Ishikawa (cell line): ENCODE data around the gene PROSER1.

Experiments
- CEBPB ChIP-seq: IDR thresholded peaks from 2 replicates; pipeline ENCODE4 v1.6.1; 2012
- CREB1 ChIP-seq: IDR thresholded peaks from 2 replicates; pipeline ENCODE4 v1.6.1; 2012; ENCODE audit warnings: low read depth
- EGR1 ChIP-seq: IDR thresholded peaks from 2 replicates; pipeline ENCODE4 v1.6.1; 2012
- EP300 ChIP-seq: IDR thresholded peaks from 2 replicates; pipeline ENCODE4 v1.6.1; 2012; ENCODE audit warnings: borderline replicate concordance
- FOXM1 ChIP-seq: IDR thresholded peaks from 2 replicates; pipeline ENCODE4 v1.6.1; 2012; ENCODE audit warnings: low read depth, borderline replicate concordance
- NFIC ChIP-seq: IDR thresholded peaks from 2 replicates; pipeline ENCODE4 v1.6.1; 2012
- RAD21 ChIP-seq: IDR thresholded peaks from 2 replicates; pipeline ENCODE4 v1.6.1; 2012; ENCODE audit warnings: low read depth
- TAF1 ChIP-seq: IDR thresholded peaks from 2 replicates; pipeline ENCODE4 v1.6.1; 2012; ENCODE audit warnings: low read depth, mild to moderate bottlenecking
- TCF12 ChIP-seq: IDR thresholded peaks from 2 replicates; pipeline ENCODE4 v1.6.1; 2012; ENCODE audit warnings: low read depth
- TEAD4 ChIP-seq: IDR thresholded peaks from 2 replicates; pipeline ENCODE4 v1.6.1; 2012
- YY1 ChIP-seq: IDR thresholded peaks from 2 replicates; pipeline ENCODE4 v1.6.1; 2012; ENCODE audit warnings: low read depth
- ZBTB7A ChIP-seq: IDR thresholded peaks from 2 replicates; pipeline ENCODE4 v1.6.1; 2012; ENCODE audit warnings: low read depth
- TF ChIP-seq, protein P1 (sequence below): IDR thresholded peaks from 2 replicates; pipeline ENCODE4 v1.6.1; 2012
- TF ChIP-seq, protein P2 (sequence below): IDR thresholded peaks from 2 replicates; pipeline ENCODE4 v1.6.1; 2012; ENCODE audit warnings: low read depth, mild to moderate bottlenecking
- TF ChIP-seq, protein P3 (sequence below): IDR thresholded peaks from 2 replicates; pipeline ENCODE4 v1.6.1; 2012

The PROSER1 gene

GRCh38 chr13:38998739-38999138 is 39.1 kb downstream of the PROSER1 start:
- TF ChIP-seq YY1 (no peak), TEAD4 (no peak), TAF1 (no peak), RAD21 (no peak), EP300 (no peak), EGR1 (no peak), NFIC (no peak), CREB1 (no peak), CEBPB (no peak)
- TF ChIP-seq, protein P1, sequence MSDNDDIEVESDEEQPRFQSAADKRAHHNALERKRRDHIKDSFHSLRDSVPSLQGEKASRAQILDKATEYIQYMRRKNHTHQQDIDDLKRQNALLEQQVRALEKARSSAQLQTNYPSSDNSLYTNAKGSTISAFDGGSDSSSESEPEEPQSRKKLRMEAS = no peak
- TF ChIP-seq, protein P2, sequence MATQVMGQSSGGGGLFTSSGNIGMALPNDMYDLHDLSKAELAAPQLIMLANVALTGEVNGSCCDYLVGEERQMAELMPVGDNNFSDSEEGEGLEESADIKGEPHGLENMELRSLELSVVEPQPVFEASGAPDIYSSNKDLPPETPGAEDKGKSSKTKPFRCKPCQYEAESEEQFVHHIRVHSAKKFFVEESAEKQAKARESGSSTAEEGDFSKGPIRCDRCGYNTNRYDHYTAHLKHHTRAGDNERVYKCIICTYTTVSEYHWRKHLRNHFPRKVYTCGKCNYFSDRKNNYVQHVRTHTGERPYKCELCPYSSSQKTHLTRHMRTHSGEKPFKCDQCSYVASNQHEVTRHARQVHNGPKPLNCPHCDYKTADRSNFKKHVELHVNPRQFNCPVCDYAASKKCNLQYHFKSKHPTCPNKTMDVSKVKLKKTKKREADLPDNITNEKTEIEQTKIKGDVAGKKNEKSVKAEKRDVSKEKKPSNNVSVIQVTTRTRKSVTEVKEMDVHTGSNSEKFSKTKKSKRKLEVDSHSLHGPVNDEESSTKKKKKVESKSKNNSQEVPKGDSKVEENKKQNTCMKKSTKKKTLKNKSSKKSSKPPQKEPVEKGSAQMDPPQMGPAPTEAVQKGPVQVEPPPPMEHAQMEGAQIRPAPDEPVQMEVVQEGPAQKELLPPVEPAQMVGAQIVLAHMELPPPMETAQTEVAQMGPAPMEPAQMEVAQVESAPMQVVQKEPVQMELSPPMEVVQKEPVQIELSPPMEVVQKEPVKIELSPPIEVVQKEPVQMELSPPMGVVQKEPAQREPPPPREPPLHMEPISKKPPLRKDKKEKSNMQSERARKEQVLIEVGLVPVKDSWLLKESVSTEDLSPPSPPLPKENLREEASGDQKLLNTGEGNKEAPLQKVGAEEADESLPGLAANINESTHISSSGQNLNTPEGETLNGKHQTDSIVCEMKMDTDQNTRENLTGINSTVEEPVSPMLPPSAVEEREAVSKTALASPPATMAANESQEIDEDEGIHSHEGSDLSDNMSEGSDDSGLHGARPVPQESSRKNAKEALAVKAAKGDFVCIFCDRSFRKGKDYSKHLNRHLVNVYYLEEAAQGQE = no peak

- TF ChIP-seq, protein P2 = no peak
- TF ChIP-seq FOXM1 (no peak), TCF12 (no peak), CREB1 (no peak), ZBTB7A (no peak), EP300 (no peak), NFIC (no peak), YY1 (no peak), EGR1 (no peak), TAF1 (no peak), TEAD4 (no peak), CEBPB (no peak)
- TF ChIP-seq, protein P1 = no peak
Measured at GRCh38 chr13:38993381-38993780, 44.5 kb downstream of the PROSER1 start.

DNA sequence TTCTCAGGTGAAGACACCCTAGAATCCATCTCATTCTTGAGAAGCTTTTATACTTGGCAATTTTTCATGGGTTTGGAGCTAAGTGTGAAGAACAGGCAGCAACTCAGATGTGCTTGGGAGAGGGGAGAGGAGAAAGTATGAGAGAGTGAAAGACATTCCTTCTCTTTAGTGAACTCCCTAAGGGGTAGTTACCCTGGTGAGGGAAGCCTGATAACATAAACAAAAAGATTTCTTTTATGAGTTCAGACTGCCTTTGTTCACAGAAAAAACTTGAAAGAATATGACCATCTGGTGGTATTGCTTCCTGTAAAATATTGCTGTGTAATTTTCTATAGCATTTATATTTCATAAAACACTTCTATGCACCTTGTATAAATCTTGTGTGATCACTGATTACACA is 47.2 kb downstream of the PROSER1 start, which contains the start of gene STOML3:
TSS of gene STOML3 (minus strand) at position 139 of the 400 bp plus-strand sequence. CDS start at position 29, 110 bp downstream.
- TF ChIP-seq, protein P3, sequence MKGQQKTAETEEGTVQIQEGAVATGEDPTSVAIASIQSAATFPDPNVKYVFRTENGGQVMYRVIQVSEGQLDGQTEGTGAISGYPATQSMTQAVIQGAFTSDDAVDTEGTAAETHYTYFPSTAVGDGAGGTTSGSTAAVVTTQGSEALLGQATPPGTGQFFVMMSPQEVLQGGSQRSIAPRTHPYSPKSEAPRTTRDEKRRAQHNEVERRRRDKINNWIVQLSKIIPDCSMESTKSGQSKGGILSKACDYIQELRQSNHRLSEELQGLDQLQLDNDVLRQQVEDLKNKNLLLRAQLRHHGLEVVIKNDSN = no peak
- no peak for TF ChIP-seq EP300
- TF ChIP-seq TEAD4 = no peak
- no peak for TF ChIP-seq CEBPB
- TF ChIP-seq, protein P2 = no peak
- TF ChIP-seq, protein P1 = no peak
- no peak for TF ChIP-seq EGR1
- TF ChIP-seq YY1 = no peak
- TF ChIP-seq FOXM1 = no peak
- no peak for TF ChIP-seq NFIC
- TF ChIP-seq ZBTB7A = no peak
- no peak for TF ChIP-seq TCF12
- no peak for TF ChIP-seq TAF1
- no peak for TF ChIP-seq CREB1
- TF ChIP-seq RAD21 = no peak

- no peak for TF ChIP-seq ZBTB7A
- TF ChIP-seq, protein P1 = no peak
- no peak for TF ChIP-seq CEBPB
- TF ChIP-seq, protein P2 = no peak
- TF ChIP-seq YY1 = no peak
- no peak for TF ChIP-seq FOXM1
- TF ChIP-seq TAF1 = no peak
- TF ChIP-seq CREB1 = no peak
- no peak for TF ChIP-seq EGR1
- no peak for TF ChIP-seq EP300
- TF ChIP-seq, protein P3 = no peak
- TF ChIP-seq RAD21 = no peak
- no peak for TF ChIP-seq NFIC
Measured at GRCh38 chr13:38981096-38981495, 56.8 kb downstream of the PROSER1 start.
